VCaP (cell line): ENCODE measurements around the gene MPPED2.

Source experiments
- H3K27ac ChIP-seq: fragments of 450-650 bp; 2 replicates; pipeline ENCODE4 v1.5.1; 2017
- TF ChIP-seq, protein P1 (sequence below): fragments of 450-650 bp; conservative IDR thresholded peaks from 2 replicates; pipeline ENCODE4 v1.5.1; 2017; ENCODE audit warnings: mild to moderate bottlenecking, moderate library complexity

MPPED2 gene

DNA sequence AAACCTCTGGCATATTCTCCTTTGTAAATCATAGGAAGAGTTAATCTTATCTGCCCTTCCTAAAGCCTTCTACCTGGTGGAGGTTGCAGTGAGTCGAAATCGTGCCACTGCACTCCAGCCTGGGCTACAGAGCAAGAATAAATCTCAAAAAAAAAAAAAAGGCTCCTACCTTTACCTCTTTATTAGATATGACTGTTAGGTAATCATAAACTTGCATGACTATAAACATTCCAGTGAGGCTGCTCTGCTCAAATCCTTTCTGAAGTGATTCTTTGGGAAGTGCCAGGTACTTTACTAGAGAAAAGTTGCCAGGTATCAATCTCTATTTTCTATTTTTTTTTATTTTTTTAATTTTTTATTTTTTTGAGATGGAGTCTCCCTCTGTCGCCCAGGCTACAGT lies 59.6 kb downstream of the MPPED2 start:
- H3K27ac ChIP-seq, result no peak overlapping the region
- TF ChIP-seq, protein P1, sequence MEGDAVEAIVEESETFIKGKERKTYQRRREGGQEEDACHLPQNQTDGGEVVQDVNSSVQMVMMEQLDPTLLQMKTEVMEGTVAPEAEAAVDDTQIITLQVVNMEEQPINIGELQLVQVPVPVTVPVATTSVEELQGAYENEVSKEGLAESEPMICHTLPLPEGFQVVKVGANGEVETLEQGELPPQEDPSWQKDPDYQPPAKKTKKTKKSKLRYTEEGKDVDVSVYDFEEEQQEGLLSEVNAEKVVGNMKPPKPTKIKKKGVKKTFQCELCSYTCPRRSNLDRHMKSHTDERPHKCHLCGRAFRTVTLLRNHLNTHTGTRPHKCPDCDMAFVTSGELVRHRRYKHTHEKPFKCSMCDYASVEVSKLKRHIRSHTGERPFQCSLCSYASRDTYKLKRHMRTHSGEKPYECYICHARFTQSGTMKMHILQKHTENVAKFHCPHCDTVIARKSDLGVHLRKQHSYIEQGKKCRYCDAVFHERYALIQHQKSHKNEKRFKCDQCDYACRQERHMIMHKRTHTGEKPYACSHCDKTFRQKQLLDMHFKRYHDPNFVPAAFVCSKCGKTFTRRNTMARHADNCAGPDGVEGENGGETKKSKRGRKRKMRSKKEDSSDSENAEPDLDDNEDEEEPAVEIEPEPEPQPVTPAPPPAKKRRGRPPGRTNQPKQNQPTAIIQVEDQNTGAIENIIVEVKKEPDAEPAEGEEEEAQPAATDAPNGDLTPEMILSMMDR, result no peak

DNA sequence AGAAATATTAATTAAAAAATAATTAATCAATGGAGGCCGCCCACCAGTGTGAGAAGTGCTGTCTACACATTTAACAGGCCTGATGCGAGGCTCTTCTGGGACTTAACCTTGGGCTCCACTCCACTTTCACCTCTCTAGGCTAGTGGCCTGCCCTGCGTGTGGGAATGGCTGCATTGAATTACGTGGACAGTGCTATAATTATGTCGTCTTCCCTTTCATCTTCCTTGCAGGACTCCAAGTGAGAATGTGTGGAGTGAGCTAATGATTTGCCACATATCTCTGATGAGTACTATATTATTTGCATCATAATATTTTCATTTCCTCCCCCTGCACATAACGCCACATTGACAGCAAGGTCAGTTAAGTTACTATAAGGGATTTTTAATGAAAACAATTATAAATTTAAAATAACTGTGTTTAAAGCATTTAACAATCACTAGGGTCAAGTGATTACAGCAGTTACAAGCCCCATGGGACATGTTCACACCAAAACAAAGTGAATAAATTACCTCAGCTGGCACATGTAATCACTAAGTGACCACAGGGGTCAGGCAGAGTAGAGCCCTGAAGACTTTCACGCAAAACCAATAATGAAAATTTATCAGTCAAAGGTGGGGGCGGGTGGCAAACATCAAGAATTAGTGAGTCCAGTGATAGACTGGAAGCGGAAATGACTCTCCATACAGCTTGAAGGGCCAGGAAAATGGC lies 63.5 kb downstream of the MPPED2 start:
- TF ChIP-seq, protein P1, result no peak
- H3K27ac ChIP-seq, result no peak overlapping the region

DNA sequence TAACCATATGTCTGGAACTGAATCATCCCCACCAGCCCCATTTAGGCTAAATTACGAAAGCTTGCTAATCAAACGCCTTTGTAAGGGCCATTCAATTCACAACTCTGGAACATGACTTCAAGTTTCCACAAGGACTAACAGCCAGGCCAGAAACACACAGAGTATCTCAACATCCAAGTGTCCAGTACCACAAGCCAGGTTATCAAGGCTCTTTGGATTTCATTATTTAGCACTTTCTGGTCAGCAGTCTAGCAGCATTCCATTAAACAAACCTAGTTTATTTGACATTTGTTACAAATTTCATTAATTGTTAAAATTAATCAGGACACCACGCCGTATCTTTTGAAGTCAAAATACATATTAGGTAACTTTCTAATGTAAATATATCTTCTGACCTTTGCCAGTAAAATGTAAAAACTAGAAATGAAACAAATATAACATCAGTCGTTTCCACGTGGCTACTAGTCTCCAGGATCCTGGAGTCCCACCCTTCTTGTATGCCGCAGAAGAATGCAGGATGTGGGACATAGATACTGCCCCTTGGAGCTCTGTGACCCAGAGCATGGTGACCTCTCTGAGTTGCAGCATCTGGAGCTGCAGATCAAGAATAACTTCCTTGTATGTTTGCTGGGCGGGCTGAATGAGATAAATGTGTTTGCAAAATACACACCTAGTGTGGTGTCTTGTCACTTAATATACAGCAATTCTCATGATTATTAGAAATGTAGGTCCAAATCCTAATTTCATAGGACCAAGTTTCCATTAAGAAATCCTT lies 64.7 kb downstream of the MPPED2 start:
- H3K27ac ChIP-seq, result no peak overlapping the region
- TF ChIP-seq, protein P1, result no peak

DNA sequence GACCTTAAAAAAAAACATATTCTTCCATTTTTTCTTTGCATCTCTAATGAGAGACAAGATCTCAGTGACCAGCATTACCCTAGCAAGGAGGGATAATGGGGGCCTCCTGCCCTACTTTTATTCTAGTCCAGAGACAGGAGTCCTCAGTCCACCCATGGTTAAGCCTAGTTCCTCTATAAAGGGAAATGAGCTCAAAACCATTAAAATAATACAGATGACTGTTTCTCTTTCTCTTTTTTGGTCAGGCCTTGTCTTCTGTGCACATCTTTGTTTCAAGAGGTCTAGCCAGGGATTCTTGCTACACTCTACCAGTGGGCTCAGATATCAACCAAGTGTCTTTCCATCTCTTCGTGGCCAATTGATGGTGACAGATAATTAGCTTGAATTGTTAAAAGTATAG lies 73.1 kb downstream of the MPPED2 start:
- H3K27ac ChIP-seq, result no peak overlapping the region
- TF ChIP-seq, protein P1, result no peak

DNA sequence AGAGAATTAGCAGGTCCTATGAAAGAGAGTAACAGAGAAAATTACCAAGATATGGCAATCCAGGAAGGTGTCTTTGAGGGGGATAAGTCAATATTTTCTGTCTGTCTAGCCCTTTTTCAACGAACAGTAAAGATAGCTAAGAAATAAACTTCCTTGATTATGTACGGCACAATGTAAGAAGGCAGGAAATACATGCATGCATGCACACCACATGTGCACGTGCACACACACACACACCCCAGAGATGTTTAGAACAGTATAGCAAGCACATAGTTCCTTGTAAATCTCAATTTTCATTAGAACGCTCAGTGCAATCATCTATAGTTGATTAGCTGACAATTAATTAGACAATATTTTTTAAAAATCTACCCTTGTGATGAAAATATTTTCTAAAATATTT lies 74.7 kb downstream of the MPPED2 start:
- TF ChIP-seq, protein P1, result no peak
- no peak overlapping the region for H3K27ac ChIP-seq

DNA sequence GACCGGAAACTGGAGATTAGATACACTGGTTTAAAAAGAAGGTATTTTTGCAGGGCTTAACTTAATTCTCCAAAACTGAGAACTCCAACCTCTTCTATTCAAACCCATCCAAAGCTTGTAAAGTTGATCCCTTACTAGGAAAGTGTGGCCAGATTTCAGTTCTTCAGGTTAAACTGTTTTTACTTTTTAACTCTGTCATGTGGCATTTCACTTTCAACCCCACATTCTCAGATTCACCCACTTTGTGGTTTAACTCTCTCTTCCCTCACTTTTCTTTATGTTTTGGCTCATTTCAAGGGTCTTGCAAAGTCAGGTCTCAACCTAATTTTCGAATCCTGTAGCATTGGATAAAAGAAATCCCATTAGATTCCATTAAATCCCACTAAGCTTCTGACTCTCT lies 75.4 kb downstream of the MPPED2 start:
- H3K27ac ChIP-seq, result no peak overlapping the region
- TF ChIP-seq, protein P1, result no peak

DNA sequence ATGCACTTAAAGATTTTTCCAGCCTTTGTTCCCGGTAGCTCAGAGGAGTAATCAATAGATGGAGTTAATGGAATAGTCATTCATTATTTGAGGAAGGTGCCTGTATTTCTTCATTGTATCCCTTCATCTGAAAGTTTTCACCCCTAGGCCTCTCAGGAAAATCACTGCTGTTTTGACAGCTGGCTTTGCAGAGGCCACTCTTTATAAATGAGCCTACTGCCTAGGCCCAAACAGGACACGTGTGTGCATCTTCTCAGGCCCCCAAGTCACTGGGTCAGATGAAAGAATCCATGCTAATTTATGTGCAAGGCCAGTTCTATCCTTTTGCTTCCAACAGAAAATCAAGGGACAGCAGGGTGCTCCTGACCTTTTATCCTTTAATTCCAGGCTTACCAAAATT lies 76.8 kb downstream of the MPPED2 start:
- TF ChIP-seq, protein P1, result no peak
- no peak overlapping the region for H3K27ac ChIP-seq
